ENCODE measurements around the gene VAV2.

VAV2 gene

GRCh38 chr9:133914442-133915342 lies 77.4 kb downstream of the VAV2 start:
- H3K27ac ChIP-seq (ENCODE audit: low read depth, low read length) = peak overlapping the region; percentile 54; the same call in 1 of the 2 replicates
- H3K36me3 ChIP-seq (ENCODE audit: insufficient read depth, low read length) = no peaks in the 10 kb centered on the region
- H3K9me3 ChIP-seq (ENCODE audit: insufficient read depth, low read depth, low read length) = no peaks in the 10 kb centered on the region
- no peaks in the 10 kb centered on the region for H3K27me3 ChIP-seq (ENCODE audit: insufficient read depth, low read length)
- H3K9ac ChIP-seq (ENCODE audit: low read depth, low read length) = no peak overlapping the region
- H3K4me3 ChIP-seq (ENCODE audit: low read length) = no peak overlapping the region
- 34% methylated on average over 22 of the region's 25 CpGs for WGBS
- H3K4me1 ChIP-seq (ENCODE audit: insufficient read depth, low read length) = peaks cover 22% of the 10 kb centered on the region

- Histone ChIP-seq H3K27me3 (ENCODE audit: insufficient read depth, low read length) (no peaks in the 10 kb centered on the region), H3K9ac (ENCODE audit: low read depth, low read length) (no peak overlapping the region), H3K4me3 (ENCODE audit: low read length) (no peak overlapping the region), H3K9me3 (ENCODE audit: insufficient read depth, low read depth, low read length) (no peaks in the 10 kb centered on the region), H3K27ac (ENCODE audit: low read depth, low read length) (no peak overlapping the region), H3K36me3 (ENCODE audit: insufficient read depth, low read length) (no peaks in the 10 kb centered on the region), H3K4me1 (ENCODE audit: insufficient read depth, low read length) (peaks cover 22% of the 10 kb centered on the region)
- WGBS = 83% methylated on average over 27 of the region's 27 CpGs
Measured at GRCh38 chr9:133913571-133914369, 78.4 kb downstream of the VAV2 start.

- H3K4me1 ChIP-seq (ENCODE audit: insufficient read depth, low read length) = peaks cover 10% of the 10 kb centered on the region; the same call in 1 of the 2 replicates
- no peaks in the 10 kb centered on the region for H3K27me3 ChIP-seq (ENCODE audit: insufficient read depth, low read length)
- H3K9me3 ChIP-seq (ENCODE audit: insufficient read depth, low read depth, low read length) = no peaks in the 10 kb centered on the region
- no peak overlapping the region for H3K9ac ChIP-seq (ENCODE audit: low read depth, low read length)
- 92% methylated on average over 26 of the region's 26 CpGs for WGBS
- no peak overlapping the region for H3K27ac ChIP-seq (ENCODE audit: low read depth, low read length)
- H3K36me3 ChIP-seq (ENCODE audit: insufficient read depth, low read length) = no peaks in the 10 kb centered on the region
- no peak overlapping the region for H3K4me3 ChIP-seq (ENCODE audit: low read length)
Measured at GRCh38 chr9:133910855-133911514, 81.1 kb downstream of the VAV2 start.

- Histone ChIP-seq H3K9me3 (ENCODE audit: insufficient read depth, low read depth, low read length) (no peaks in the 10 kb centered on the region), H3K9ac (ENCODE audit: low read depth, low read length) (no peak overlapping the region), H3K36me3 (ENCODE audit: insufficient read depth, low read length) (no peaks in the 10 kb centered on the region), H3K27me3 (ENCODE audit: insufficient read depth, low read length) (no peaks in the 10 kb centered on the region), H3K4me3 (ENCODE audit: low read length) (no peak overlapping the region), H3K4me1 (ENCODE audit: insufficient read depth, low read length) (no peaks in the 10 kb centered on the region), H3K27ac (ENCODE audit: low read depth, low read length) (no peak overlapping the region)
- 91% methylated on average over 27 of the region's 31 CpGs for WGBS
Measured at GRCh38 chr9:133906932-133907910, 84.9 kb downstream of the VAV2 start.

- no peaks in the 10 kb centered on the region for H3K27me3 ChIP-seq (ENCODE audit: insufficient read depth, low read length)
- H3K27ac ChIP-seq (ENCODE audit: low read depth, low read length) = no peak overlapping the region
- H3K9ac ChIP-seq (ENCODE audit: low read depth, low read length) = no peak overlapping the region
- no peaks in the 10 kb centered on the region for H3K9me3 ChIP-seq (ENCODE audit: insufficient read depth, low read depth, low read length)
- H3K4me1 ChIP-seq (ENCODE audit: insufficient read depth, low read length) = no peaks in the 10 kb centered on the region
- no peak overlapping the region for H3K4me3 ChIP-seq (ENCODE audit: low read length)
- H3K36me3 ChIP-seq (ENCODE audit: insufficient read depth, low read length) = no peaks in the 10 kb centered on the region
- 83% methylated on average over 13 of the region's 13 CpGs for WGBS
Measured at GRCh38 chr9:133906218-133906617, 85.9 kb downstream of the VAV2 start.

- 96% methylated on average over 6 of the region's 6 CpGs for WGBS
- Histone ChIP-seq H3K36me3 (ENCODE audit: insufficient read depth, low read length) (no peaks in the 10 kb centered on the region), H3K9ac (ENCODE audit: low read depth, low read length) (no peak overlapping the region), H3K4me3 (ENCODE audit: low read length) (no peak overlapping the region), H3K27ac (ENCODE audit: low read depth, low read length) (no peak overlapping the region), H3K9me3 (ENCODE audit: insufficient read depth, low read depth, low read length) (no peaks in the 10 kb centered on the region), H3K4me1 (ENCODE audit: insufficient read depth, low read length) (no peaks in the 10 kb centered on the region), H3K27me3 (ENCODE audit: insufficient read depth, low read length) (no peaks in the 10 kb centered on the region)
Measured at GRCh38 chr9:133905493-133905892, 86.6 kb downstream of the VAV2 start.

- 92% methylated on average over 29 of the region's 29 CpGs for WGBS
- no peak overlapping the region for H3K27ac ChIP-seq (ENCODE audit: low read depth, low read length)
- H3K36me3 ChIP-seq (ENCODE audit: insufficient read depth, low read length) = no peaks in the 10 kb centered on the region
Measured at GRCh38 chr9:133904346-133905090, 87.6 kb downstream of the VAV2 start.

GRCh38 chr9:133901184-133901835 lies 90.8 kb downstream of the VAV2 start:
- H3K4me3 ChIP-seq (ENCODE audit: low read length) = no peak overlapping the region
- H3K27ac ChIP-seq (ENCODE audit: low read depth, low read length) = no peak overlapping the region
- WGBS = 91% methylated on average over 18 of the region's 18 CpGs

More at GRCh38 chr9:133904346-133905090, 87.6 kb downstream of the VAV2 start:
- Histone ChIP-seq H3K9ac (ENCODE audit: low read depth, low read length) (no peak overlapping the region), H3K4me1 (ENCODE audit: insufficient read depth, low read length) (no peaks in the 10 kb centered on the region), H3K27me3 (ENCODE audit: insufficient read depth, low read length) (no peaks in the 10 kb centered on the region), H3K4me3 (ENCODE audit: low read length) (no peak overlapping the region), H3K9me3 (ENCODE audit: insufficient read depth, low read depth, low read length) (no peaks in the 10 kb centered on the region)

GRCh38 chr9:133897675-133898074 lies 94.4 kb downstream of the VAV2 start:
- H3K27ac ChIP-seq (ENCODE audit: low read depth, low read length) = no peak overlapping the region
- no peaks in the 10 kb centered on the region for H3K27me3 ChIP-seq (ENCODE audit: insufficient read depth, low read length)
- H3K4me1 ChIP-seq (ENCODE audit: insufficient read depth, low read length) = no peaks in the 10 kb centered on the region
- no peak overlapping the region for H3K9ac ChIP-seq (ENCODE audit: low read depth, low read length)
- H3K9me3 ChIP-seq (ENCODE audit: insufficient read depth, low read depth, low read length) = no peaks in the 10 kb centered on the region
- 96% methylated on average over 7 of the region's 7 CpGs for WGBS
- H3K36me3 ChIP-seq (ENCODE audit: insufficient read depth, low read length) = no peaks in the 10 kb centered on the region
- no peak overlapping the region for H3K4me3 ChIP-seq (ENCODE audit: low read length)

More at GRCh38 chr9:133901184-133901835, 90.8 kb downstream of the VAV2 start:
- no peaks in the 10 kb centered on the region for H3K27me3 ChIP-seq (ENCODE audit: insufficient read depth, low read length)
- no peaks in the 10 kb centered on the region for H3K36me3 ChIP-seq (ENCODE audit: insufficient read depth, low read length)
- H3K9me3 ChIP-seq (ENCODE audit: insufficient read depth, low read depth, low read length) = no peaks in the 10 kb centered on the region
- H3K4me1 ChIP-seq (ENCODE audit: insufficient read depth, low read length) = no peaks in the 10 kb centered on the region
- no peak overlapping the region for H3K9ac ChIP-seq (ENCODE audit: low read depth, low read length)

Data from HUES64 (cell line).